SK-N-SH (cell line): ENCODE data around the gene PAOX. TPM values are rescaled to one million over a fixed set of nuclear protein-coding genes. Genes with fewer than 3 reads are reported as not detected.

Source experiments
- CTCF ChIA-PET: fragments of 300-600, 350-600 bp; formaldehyde crosslinking; extraction: SDS; loops from one replicate; lab custom pipeline; 2021; lab: Yijun Ruan, JAX
- POLR2A ChIA-PET: fragments of 350-600 bp; sonication (Branson Sonifier 250); formaldehyde crosslinking; extraction: SDS; loops from one replicate; lab custom pipeline; 2020; ENCODE audit warnings: antibody characterized with exemption, inconsistent platforms; lab: Yijun Ruan, JAX
- DNase-seq: peaks from one replicate; pipeline ENCODE4 v3.0.0; 2012
- H2AFZ ChIP-seq: fragments of 200-600 bp; sonication (generic); 2 replicates; pipeline ENCODE4 v1.8.1; 2016; ENCODE audit warnings: antibody characterized with exemption, mild to moderate bottlenecking, low read depth
- H3F3A ChIP-seq: fragments of 200-600 bp; sonication (generic); replicated peaks from 2 replicates; pipeline ENCODE3; 2016; ENCODE audit warnings: antibody characterized with exemption, mild to moderate bottlenecking; ENCODE audit not compliant: insufficient read depth
- H3K27ac ChIP-seq, 2 experiments: fragments of 200-500 bp in 1 of 2; fragments of 200-600 bp in 1 of 2; sonication (Bioruptor generic) in 1 of 2; sonication (generic), shearing (Covaris generic) in 1 of 2; 2 replicates each; pipeline versions ENCODE4 v1.5.1 to v1.6.1; 2014 to 2016; ENCODE audit warnings: low read depth in 2 of 2, inconsistent platforms in 1 of 2, low read length in 1 of 2, mild to moderate bottlenecking in 1 of 2, mixed read lengths in 1 of 2
- H3K27me3 ChIP-seq: fragments of 200-600 bp; sonication (generic), shearing (Covaris generic); 2 replicates; pipeline ENCODE4 v1.6.1; 2016; ENCODE audit warnings: mixed run types; ENCODE audit not compliant: insufficient read depth
- H3K36me3 ChIP-seq, 2 experiments: fragments of 200-500 bp in 1 of 2; fragments of 200-600 bp in 1 of 2; sonication (Bioruptor generic) in 1 of 2; sonication (generic) in 1 of 2; replicated peaks in 1 of 2; 2 replicates each; pipeline versions ENCODE3 to v1.5.1; 2014 to 2016; ENCODE audit warnings: low read length in 1 of 2, mild to moderate bottlenecking in 1 of 2; ENCODE audit not compliant: insufficient read depth in 2 of 2, control insufficient read depth in 1 of 2
- H3K4me1 ChIP-seq, 2 experiments: fragments of 200-500 bp in 1 of 2; fragments of 200-600 bp in 1 of 2; sonication (Bioruptor generic) in 1 of 2; sonication (generic), shearing (Covaris generic) in 1 of 2; 2 replicates each; pipeline versions ENCODE4 v1.5.1 to v1.6.1; 2014 to 2016; ENCODE audit warnings: low read depth in 1 of 2, low read length in 1 of 2, mixed run types in 1 of 2; ENCODE audit not compliant: insufficient read depth in 2 of 2, control insufficient read depth in 1 of 2
- H3K4me2 ChIP-seq: fragments of 200-600 bp; sonication (generic), shearing (Covaris generic); 2 replicates; pipeline ENCODE4 v1.6.1; 2017; ENCODE audit warnings: mixed run types
- H3K4me3 ChIP-seq, 2 experiments: fragments of 200-500 bp in 1 of 2; fragments of 200-600 bp in 1 of 2; sonication (Bioruptor generic) in 1 of 2; sonication (generic), shearing (Covaris generic) in 1 of 2; 2 replicates each; pipeline versions ENCODE4 v1.5.1 to v1.8.1; 2014 to 2016; ENCODE audit warnings: low read depth in 2 of 2, inconsistent platforms in 1 of 2, low read length in 1 of 2, mild to moderate bottlenecking in 1 of 2, mixed read lengths in 1 of 2, moderate library complexity in 1 of 2
- H3K79me2 ChIP-seq: fragments of 200-600 bp; sonication (generic); 2 replicates; pipeline ENCODE4 v1.8.1; 2017; ENCODE audit warnings: mild to moderate bottlenecking; ENCODE audit not compliant: insufficient read depth
- H3K9ac ChIP-seq: fragments of 200-600 bp; sonication (generic); 2 replicates; pipeline ENCODE4 v1.6.1; 2017; ENCODE audit warnings: mixed run types
- H3K9me2 ChIP-seq: fragments of 200-600 bp; sonication (generic); 2 replicates; pipeline ENCODE4 v1.6.1; 2017; ENCODE audit warnings: mixed run types
- H3K9me3 ChIP-seq: fragments of 200-600 bp; sonication (generic); 2 replicates; pipeline ENCODE4 v1.6.1; 2017; ENCODE audit warnings: mixed run types, mild to moderate bottlenecking, moderate library complexity
- H4K20me1 ChIP-seq: fragments of 200-600 bp; sonication (generic); 2 replicates; pipeline ENCODE4 v1.6.1; 2017; ENCODE audit warnings: mild to moderate bottlenecking, mixed run types; ENCODE audit not compliant: insufficient read depth
- EZH2phosphoT487 ChIP-seq: fragments of 200-600 bp; sonication (generic); IDR thresholded peaks from 2 replicates; pipeline ENCODE4 v1.6.1; 2017; ENCODE audit warnings: low read depth, mixed run types, mild to moderate bottlenecking, antibody characterized with exemption, moderate library complexity, borderline replicate concordance
- GATA2 ChIP-seq: sonication (generic); formaldehyde crosslinking; IDR thresholded peaks from 2 replicates; pipeline ENCODE4 v1.5.0; 2020; ENCODE audit warnings: mild to moderate bottlenecking, missing genetic modification reagents
- NFIC ChIP-seq: IDR thresholded peaks from 2 replicates; pipeline ENCODE4 v1.4.0; 2012; ENCODE audit warnings: borderline replicate concordance
- NRF1 ChIP-seq: IDR thresholded peaks from 2 replicates; pipeline ENCODE4 v1.6.1; 2012; ENCODE audit warnings: low read depth, mild to moderate bottlenecking, low read length
- PBX3 ChIP-seq: IDR thresholded peaks from 2 replicates; pipeline ENCODE4; 2012
- POLR2AphosphoS5 ChIP-seq: IDR thresholded peaks from 2 replicates; pipeline ENCODE4 v1.6.1; 2012; ENCODE audit warnings: low read depth, low read length
- RFX5 ChIP-seq: IDR thresholded peaks from 2 replicates; pipeline ENCODE4 v1.6.1; 2012; ENCODE audit warnings: mild to moderate bottlenecking, improper control_type of control experiment, low read length
- RXRA ChIP-seq: IDR thresholded peaks from 2 replicates; pipeline ENCODE4 v1.4.0; 2012; ENCODE audit warnings: low read depth, mild to moderate bottlenecking, borderline replicate concordance
- SIN3A ChIP-seq: IDR thresholded peaks from 2 replicates; pipeline ENCODE4 v1.6.1; 2012; ENCODE audit warnings: low read depth, mild to moderate bottlenecking, low read length, moderate library complexity, borderline replicate concordance
- TAF1 ChIP-seq: IDR thresholded peaks from 2 replicates; pipeline ENCODE4 v1.6.1; 2012; ENCODE audit warnings: low read depth, mild to moderate bottlenecking, low read length, moderate library complexity, borderline replicate concordance
- WGBS: methylation state at CpG from one replicate; pipeline ENCODE4 v1.1.6; 2017; ENCODE audit warnings: low lambda C conversion rate; 5-methylcytosine and 5-hydroxymethylcytosine counted together
- polyA plus RNA-seq, 3 experiments: library from polyadenylated mRNA; depleted of rRNA; stranded (reverse); fragments of >200 nt; gene quantifications; 2 replicates each; pipeline ENCODE4 v1.2.3, GENCODE V29; 2012
- TF ChIP-seq, protein P1 (sequence below): fragments of 200-600 bp; sonication (generic); IDR thresholded peaks from 2 replicates; pipeline ENCODE4 v1.6.1; 2017; ENCODE audit warnings: antibody characterized with exemption, mild to moderate bottlenecking, moderate library complexity
- TF ChIP-seq, protein P2 (sequence below): fragments of 150-350 bp; IDR thresholded peaks from 2 replicates; pipeline ENCODE4 v1.6.1; 2016; ENCODE audit warnings: mild to moderate bottlenecking, low read depth, low read length
- TF ChIP-seq, protein P3 (sequence below): IDR thresholded peaks from 2 replicates; pipeline ENCODE4 v1.4.0; 2012; ENCODE audit warnings: low read depth
- TF ChIP-seq, protein P4 (sequence below): IDR thresholded peaks from 2 replicates; pipeline ENCODE4 v1.6.1; 2012; ENCODE audit warnings: mild to moderate bottlenecking, low read depth, low read length, moderate library complexity

Gene PAOX
- polyA plus RNA-seq, 1 of the 3 experiments (the other 2 are of a cell fraction) = 6.2 TPM

DNA sequence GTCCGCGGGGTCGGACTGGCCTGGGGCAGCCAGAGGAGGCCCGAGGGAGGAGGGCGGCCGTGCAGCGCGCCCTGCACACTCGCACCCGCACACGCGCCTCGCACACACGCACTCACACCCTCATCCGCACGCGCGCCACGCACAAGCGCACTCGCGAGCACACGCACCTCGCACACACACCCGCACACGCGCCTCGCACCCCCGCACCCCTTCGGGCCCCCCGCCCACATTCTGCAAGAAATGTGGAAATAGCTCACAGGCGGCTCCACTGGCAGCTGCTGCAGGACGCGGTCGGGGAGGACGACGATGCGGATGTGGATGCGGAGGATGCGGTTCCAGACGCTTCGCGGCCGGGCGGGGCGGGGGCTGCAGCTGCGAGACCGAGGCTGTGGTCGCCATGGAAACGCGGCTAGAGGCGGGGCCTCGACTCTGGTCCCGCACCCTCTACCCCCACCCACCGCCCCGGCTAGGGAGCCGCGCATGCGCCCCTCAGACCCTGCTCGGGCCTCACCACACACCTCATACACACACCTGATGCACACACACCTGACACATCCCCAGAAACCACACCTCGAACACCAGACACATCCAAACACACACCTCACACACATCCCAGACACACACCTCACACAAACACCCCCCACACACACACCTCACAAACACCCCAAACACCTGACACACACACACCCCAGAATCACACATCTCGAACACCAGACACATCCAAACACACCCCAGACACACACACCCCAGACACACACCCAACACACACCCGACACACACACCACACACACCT, 42.3 kb upstream of the PAOX start, which contains the start of gene CALY:
Gene CALY (minus strand): TSS at position 320 of the 793 bp plus-strand sequence. CDS start 7,907 bp downstream, outside the sequence.
- H3K27me3 ChIP-seq = peaks cover 66% of the 10 kb centered on the region
- TF ChIP-seq, protein P1, sequence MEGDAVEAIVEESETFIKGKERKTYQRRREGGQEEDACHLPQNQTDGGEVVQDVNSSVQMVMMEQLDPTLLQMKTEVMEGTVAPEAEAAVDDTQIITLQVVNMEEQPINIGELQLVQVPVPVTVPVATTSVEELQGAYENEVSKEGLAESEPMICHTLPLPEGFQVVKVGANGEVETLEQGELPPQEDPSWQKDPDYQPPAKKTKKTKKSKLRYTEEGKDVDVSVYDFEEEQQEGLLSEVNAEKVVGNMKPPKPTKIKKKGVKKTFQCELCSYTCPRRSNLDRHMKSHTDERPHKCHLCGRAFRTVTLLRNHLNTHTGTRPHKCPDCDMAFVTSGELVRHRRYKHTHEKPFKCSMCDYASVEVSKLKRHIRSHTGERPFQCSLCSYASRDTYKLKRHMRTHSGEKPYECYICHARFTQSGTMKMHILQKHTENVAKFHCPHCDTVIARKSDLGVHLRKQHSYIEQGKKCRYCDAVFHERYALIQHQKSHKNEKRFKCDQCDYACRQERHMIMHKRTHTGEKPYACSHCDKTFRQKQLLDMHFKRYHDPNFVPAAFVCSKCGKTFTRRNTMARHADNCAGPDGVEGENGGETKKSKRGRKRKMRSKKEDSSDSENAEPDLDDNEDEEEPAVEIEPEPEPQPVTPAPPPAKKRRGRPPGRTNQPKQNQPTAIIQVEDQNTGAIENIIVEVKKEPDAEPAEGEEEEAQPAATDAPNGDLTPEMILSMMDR = no peak
- TF ChIP-seq PBX3 = no peak
- TF ChIP-seq NRF1 = peak; percentile 60
- 0 out of 2 replicates have a peak, but pooled peaks have one; percentile 64 for TF ChIP-seq EZH2phosphoT487
- no peak for TF ChIP-seq GATA2 (CRISPR knock-in tag)
- TF ChIP-seq, protein P2, sequence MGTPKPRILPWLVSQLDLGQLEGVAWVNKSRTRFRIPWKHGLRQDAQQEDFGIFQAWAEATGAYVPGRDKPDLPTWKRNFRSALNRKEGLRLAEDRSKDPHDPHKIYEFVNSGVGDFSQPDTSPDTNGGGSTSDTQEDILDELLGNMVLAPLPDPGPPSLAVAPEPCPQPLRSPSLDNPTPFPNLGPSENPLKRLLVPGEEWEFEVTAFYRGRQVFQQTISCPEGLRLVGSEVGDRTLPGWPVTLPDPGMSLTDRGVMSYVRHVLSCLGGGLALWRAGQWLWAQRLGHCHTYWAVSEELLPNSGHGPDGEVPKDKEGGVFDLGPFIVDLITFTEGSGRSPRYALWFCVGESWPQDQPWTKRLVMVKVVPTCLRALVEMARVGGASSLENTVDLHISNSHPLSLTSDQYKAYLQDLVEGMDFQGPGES = no peak
- TF ChIP-seq, protein P3, sequence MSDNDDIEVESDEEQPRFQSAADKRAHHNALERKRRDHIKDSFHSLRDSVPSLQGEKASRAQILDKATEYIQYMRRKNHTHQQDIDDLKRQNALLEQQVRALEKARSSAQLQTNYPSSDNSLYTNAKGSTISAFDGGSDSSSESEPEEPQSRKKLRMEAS = no peak
- no peak for TF ChIP-seq RFX5
- no peak for TF ChIP-seq NFIC
- TF ChIP-seq, all 33 proteins: peak for 2
- Histone ChIP-seq H3K36me3 (no peaks in the 10 kb centered on the region), H3K27ac (no peak within 1 kb of the TSS), H3K4me2 (peak within 1 kb of the TSS; percentile 79), H3K79me2 (no peaks in the 10 kb centered on the region), H3F3A (no peaks in the 10 kb centered on the region), H3K4me3 (peak within 1 kb of the TSS in 1 of 2 experiments; percentile 46; a peak in 2 of 4 replicates), H3K4me1 (peaks cover 0 to 2% of the 10 kb centered on the region in 2 experiments; a peak in 2 of 4 replicates), H3K9ac (no peak within 1 kb of the TSS), H3K9me2 (no peaks in the 10 kb centered on the region), H4K20me1 (no peaks in the 10 kb centered on the region), H2AFZ (no peak within 1 kb of the TSS), H3K9me3 (no peaks in the 10 kb centered on the region)
- POLR2A ChIA-PET = interaction anchor here (0.6 to 1.5 kb wide), 2 partner anchors 12 to 13 kb away, joined by 3 to 6 read pairs; no protein-coding TSS in a partner anchor
- CTCF ChIA-PET = interaction anchor here (1.2 to 1.4 kb wide), 2 partner anchors 12 to 21 kb away, joined by 3 to 4 read pairs; partner anchors contain the start of gene FUOM
- WGBS = 7% methylated on average over 26 of the region's 63 CpGs
- DNase-seq = peak; percentile 92

GRCh38 chr10:133337370-133337725, 41.7 kb upstream of the PAOX start:
- DNase-seq = no peak
- WGBS = 16% methylated on average over 3 of the region's 3 CpGs
- H3K4me2 ChIP-seq = no peak overlapping the region
- peaks cover 66% of the 10 kb centered on the region for H3K27me3 ChIP-seq
- H4K20me1 ChIP-seq = no peaks in the 10 kb centered on the region
- CTCF ChIA-PET = no interaction called here
- peaks cover 0 to 2% of the 10 kb centered on the region in 2 experiments; a peak in 2 of 4 replicates for H3K4me1 ChIP-seq
- H3K79me2 ChIP-seq = no peaks in the 10 kb centered on the region
- H3K9ac ChIP-seq = no peak overlapping the region
- H3K9me3 ChIP-seq = no peaks in the 10 kb centered on the region
- H3K36me3 ChIP-seq = no peaks in the 10 kb centered on the region
- H3K4me3 ChIP-seq = no peak overlapping the region
- H2AFZ ChIP-seq = no peak overlapping the region
- H3F3A ChIP-seq = no peaks in the 10 kb centered on the region
- POLR2A ChIA-PET = no interaction called here
- no peak overlapping the region for H3K27ac ChIP-seq
- no peaks in the 10 kb centered on the region for H3K9me2 ChIP-seq
- TF ChIP-seq, protein P1 = no peak
- TF ChIP-seq, protein P4, sequence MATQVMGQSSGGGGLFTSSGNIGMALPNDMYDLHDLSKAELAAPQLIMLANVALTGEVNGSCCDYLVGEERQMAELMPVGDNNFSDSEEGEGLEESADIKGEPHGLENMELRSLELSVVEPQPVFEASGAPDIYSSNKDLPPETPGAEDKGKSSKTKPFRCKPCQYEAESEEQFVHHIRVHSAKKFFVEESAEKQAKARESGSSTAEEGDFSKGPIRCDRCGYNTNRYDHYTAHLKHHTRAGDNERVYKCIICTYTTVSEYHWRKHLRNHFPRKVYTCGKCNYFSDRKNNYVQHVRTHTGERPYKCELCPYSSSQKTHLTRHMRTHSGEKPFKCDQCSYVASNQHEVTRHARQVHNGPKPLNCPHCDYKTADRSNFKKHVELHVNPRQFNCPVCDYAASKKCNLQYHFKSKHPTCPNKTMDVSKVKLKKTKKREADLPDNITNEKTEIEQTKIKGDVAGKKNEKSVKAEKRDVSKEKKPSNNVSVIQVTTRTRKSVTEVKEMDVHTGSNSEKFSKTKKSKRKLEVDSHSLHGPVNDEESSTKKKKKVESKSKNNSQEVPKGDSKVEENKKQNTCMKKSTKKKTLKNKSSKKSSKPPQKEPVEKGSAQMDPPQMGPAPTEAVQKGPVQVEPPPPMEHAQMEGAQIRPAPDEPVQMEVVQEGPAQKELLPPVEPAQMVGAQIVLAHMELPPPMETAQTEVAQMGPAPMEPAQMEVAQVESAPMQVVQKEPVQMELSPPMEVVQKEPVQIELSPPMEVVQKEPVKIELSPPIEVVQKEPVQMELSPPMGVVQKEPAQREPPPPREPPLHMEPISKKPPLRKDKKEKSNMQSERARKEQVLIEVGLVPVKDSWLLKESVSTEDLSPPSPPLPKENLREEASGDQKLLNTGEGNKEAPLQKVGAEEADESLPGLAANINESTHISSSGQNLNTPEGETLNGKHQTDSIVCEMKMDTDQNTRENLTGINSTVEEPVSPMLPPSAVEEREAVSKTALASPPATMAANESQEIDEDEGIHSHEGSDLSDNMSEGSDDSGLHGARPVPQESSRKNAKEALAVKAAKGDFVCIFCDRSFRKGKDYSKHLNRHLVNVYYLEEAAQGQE = no peak
- TF ChIP-seq NRF1 (no peak), RXRA (no peak), SIN3A (no peak), POLR2AphosphoS5 (no peak), TAF1 (no peak)
